Activated T-helper 9 cell treated with anti-CD3 and anti-CD28 coated beads, Interleukin-2, amount 50 U/mL, for 16 hours (primary cell): Measurements from ENCODE around the gene ZNF316.

Experiments used
- DNase-seq: peaks from one replicate; pipeline ENCODE4 v3.0.0-alpha.2; 2020; ENCODE audit warnings: low read depth

The ZNF316 gene

GRCh38 chr7:6691103-6691502 lies 54.0 kb downstream of the ZNF316 start:
- DNase-seq = no peak

GRCh38 chr7:6691609-6692106 lies 54.5 kb downstream of the ZNF316 start:
- no peak for DNase-seq

GRCh38 chr7:6700793-6701192 lies 63.7 kb downstream of the ZNF316 start:
- DNase-seq = no peak

GRCh38 chr7:6701860-6702259 lies 64.7 kb downstream of the ZNF316 start:
- DNase-seq = no peak
